ACC112 (cell line): ENCODE measurements around the gene MCF2L.

Source experiments
- H2AFZ ChIP-seq: fragments of 200-600 bp; sonication (generic); one replicate; pipeline ENCODE4 v1.6.0; 2017; ENCODE audit warnings: antibody characterized with exemption, low read length; ENCODE audit not compliant: unreplicated experiment
- H3K27ac ChIP-seq: fragments of 200-600 bp; sonication (generic); 2 replicates; pipeline ENCODE4 v1.5.1; 2014; ENCODE audit warnings: low read depth, mild to moderate bottlenecking, antibody characterized with exemption, low read length, moderate library complexity
- H3K27me3 ChIP-seq: fragments of 200-600 bp; sonication (generic); 2 replicates; pipeline ENCODE4 v1.6.1; 2014; ENCODE audit warnings: mild to moderate bottlenecking, antibody characterized with exemption, low read length, moderate library complexity, mixed read lengths; ENCODE audit not compliant: insufficient read depth
- H3K36me3 ChIP-seq: fragments of 200-600 bp; sonication (generic); 2 replicates; pipeline ENCODE4 v1.6.1; 2016; ENCODE audit warnings: mild to moderate bottlenecking, antibody characterized with exemption, low read length, moderate library complexity, mixed read lengths; ENCODE audit not compliant: insufficient read depth
- H3K4me1 ChIP-seq: fragments of 200-600 bp; sonication (generic); one replicate; pipeline ENCODE4 v1.6.1; 2016; ENCODE audit warnings: low read length, mixed read lengths; ENCODE audit not compliant: insufficient read depth, unreplicated experiment, control insufficient read depth
- H3K4me3 ChIP-seq: fragments of 200-600 bp; sonication (generic); 2 replicates; pipeline ENCODE4 v1.5.1; 2014; ENCODE audit warnings: mild to moderate bottlenecking, low read depth, low read length
- H3K79me2 ChIP-seq: fragments of 200-600 bp; sonication (generic); one replicate; pipeline ENCODE4 v1.6.0; 2016; ENCODE audit warnings: low read length; ENCODE audit not compliant: control insufficient read depth, unreplicated experiment, insufficient read depth

The MCF2L gene

GRCh38 chr13:113089693-113090414 is 120.8 kb downstream of the MCF2L start:
- no peaks in the 10 kb centered on the region for H3K4me1 ChIP-seq
- H3K79me2 ChIP-seq, result no peaks in the 10 kb centered on the region
- no peak overlapping the region for H2AFZ ChIP-seq
- no peak overlapping the region for H3K27ac ChIP-seq
- H3K36me3 ChIP-seq, result no peaks in the 10 kb centered on the region
- no peak overlapping the region for H3K4me3 ChIP-seq
- peaks cover 17% of the 10 kb centered on the region for H3K27me3 ChIP-seq

GRCh38 chr13:113090415-113090770 is 121.4 kb downstream of the MCF2L start:
- Histone ChIP-seq H3K36me3 (no peaks in the 10 kb centered on the region), H2AFZ (no peak overlapping the region), H3K79me2 (no peaks in the 10 kb centered on the region), H3K4me3 (no peak overlapping the region), H3K27me3 (peaks cover 20% of the 10 kb centered on the region), H3K4me1 (no peaks in the 10 kb centered on the region), H3K27ac (no peak overlapping the region)

GRCh38 chr13:113090806-113091205 is 121.8 kb downstream of the MCF2L start:
- Histone ChIP-seq H3K27me3 (peaks cover 20% of the 10 kb centered on the region), H3K79me2 (no peaks in the 10 kb centered on the region), H2AFZ (no peak overlapping the region), H3K4me3 (no peak overlapping the region), H3K36me3 (no peaks in the 10 kb centered on the region), H3K4me1 (no peaks in the 10 kb centered on the region), H3K27ac (no peak overlapping the region)

GRCh38 chr13:113091211-113091771 is 122.3 kb downstream of the MCF2L start:
- Histone ChIP-seq H2AFZ (no peak overlapping the region), H3K27me3 (peaks cover 20% of the 10 kb centered on the region), H3K27ac (no peak overlapping the region), H3K36me3 (no peaks in the 10 kb centered on the region), H3K4me1 (no peaks in the 10 kb centered on the region), H3K4me3 (no peak overlapping the region), H3K79me2 (no peaks in the 10 kb centered on the region)

- H3K79me2 ChIP-seq, result no peaks in the 10 kb centered on the region
- peaks cover 20% of the 10 kb centered on the region for H3K27me3 ChIP-seq
- no peaks in the 10 kb centered on the region for H3K36me3 ChIP-seq
- no peak overlapping the region for H3K27ac ChIP-seq
- no peak overlapping the region for H3K4me3 ChIP-seq
- no peaks in the 10 kb centered on the region for H3K4me1 ChIP-seq
- no peak overlapping the region for H2AFZ ChIP-seq
Measured at GRCh38 chr13:113091891-113092775, 123.1 kb downstream of the MCF2L start.

- no peak overlapping the region for H3K27ac ChIP-seq
- no peaks in the 10 kb centered on the region for H3K36me3 ChIP-seq
- H2AFZ ChIP-seq, result no peak overlapping the region
- peaks cover 24% of the 10 kb centered on the region for H3K27me3 ChIP-seq
- no peak overlapping the region for H3K4me3 ChIP-seq
- H3K79me2 ChIP-seq, result no peaks in the 10 kb centered on the region
- no peaks in the 10 kb centered on the region for H3K4me1 ChIP-seq
Measured at GRCh38 chr13:113092776-113093579, 124.0 kb downstream of the MCF2L start.

- Histone ChIP-seq H3K79me2 (no peaks in the 10 kb centered on the region), H3K36me3 (no peaks in the 10 kb centered on the region)
Measured at GRCh38 chr13:113093580-113094409, 124.8 kb downstream of the MCF2L start.

GRCh38 chr13:113094410-113094800 is 125.4 kb downstream of the MCF2L start:
- H3K4me1 ChIP-seq, result no peaks in the 10 kb centered on the region
- H3K4me3 ChIP-seq, result no peak overlapping the region
- H3K27me3 ChIP-seq, result peaks cover 37% of the 10 kb centered on the region
- H3K79me2 ChIP-seq, result no peaks in the 10 kb centered on the region
- H3K27ac ChIP-seq, result no peak overlapping the region
- H2AFZ ChIP-seq, result no peak overlapping the region
- H3K36me3 ChIP-seq, result no peaks in the 10 kb centered on the region

More at GRCh38 chr13:113093580-113094409, 124.8 kb downstream of the MCF2L start:
- peaks cover 32% of the 10 kb centered on the region for H3K27me3 ChIP-seq
- H3K27ac ChIP-seq, result no peak overlapping the region
- H3K4me1 ChIP-seq, result no peaks in the 10 kb centered on the region
- H2AFZ ChIP-seq, result no peak overlapping the region
- H3K4me3 ChIP-seq, result no peak overlapping the region

- H3K4me3 ChIP-seq, result no peak overlapping the region
- H3K36me3 ChIP-seq, result no peaks in the 10 kb centered on the region
- no peak overlapping the region for H3K27ac ChIP-seq
- H3K27me3 ChIP-seq, result peaks cover 37% of the 10 kb centered on the region
- no peak overlapping the region for H2AFZ ChIP-seq
- H3K79me2 ChIP-seq, result no peaks in the 10 kb centered on the region
- H3K4me1 ChIP-seq, result no peaks in the 10 kb centered on the region
Measured at GRCh38 chr13:113095146-113096051, 126.4 kb downstream of the MCF2L start.
